ENCODE measurements around the gene TRIM37.

DNA sequence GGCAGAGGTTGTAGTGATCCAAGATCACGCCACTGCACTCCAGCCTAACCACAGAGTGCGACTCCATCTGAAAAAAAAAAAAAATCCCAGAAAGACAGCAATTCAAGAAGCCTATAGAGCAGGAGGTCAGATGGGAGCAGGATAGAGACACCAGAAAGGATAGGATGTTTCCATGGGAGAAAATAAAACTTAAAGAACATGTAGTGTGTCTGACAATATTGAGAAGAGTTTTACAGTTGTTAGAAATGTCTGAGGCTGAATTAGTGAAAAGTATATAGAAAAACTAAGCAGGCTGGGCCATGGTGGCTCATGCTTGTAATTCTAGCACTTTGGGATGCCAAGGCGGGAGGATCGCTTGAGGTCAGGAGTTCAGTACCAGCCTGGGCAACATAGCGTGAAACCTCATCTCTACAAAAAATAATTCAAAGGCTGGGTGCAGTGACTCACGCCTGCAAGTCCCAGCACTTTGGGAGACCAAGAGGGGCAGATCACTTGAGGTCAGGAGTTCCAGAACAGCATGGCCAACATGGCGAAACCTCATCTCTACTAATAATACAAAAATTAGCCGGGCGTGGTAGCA, 15.3 kb upstream of the TRIM37 start:
- TF ChIP-seq SP2 (IDR thresholded peaks at IDR 0.05; ENCODE audit: low read length) (no peak), EP300 (IDR thresholded peaks at IDR 0.05; ENCODE audit: borderline replicate concordance in 1 of 2, low read depth in 2 of 2, low read length in 2 of 2) (no peak), YY1 (IDR thresholded peaks at IDR 0.05; ENCODE audit: low read depth, low read length) (no peak)

Data from H1 (cell line).